Fibroblast of lung (primary cell): ENCODE measurements around the gene CPA4. TPM values are rescaled to one million over a fixed set of nuclear protein-coding genes. Genes with fewer than 3 reads are reported as not detected.

Experiments used
- DNase-seq, 2 donors: peaks; one replicate each; pipeline versions ENCODE4 v3.0.0 to v3.0.0-alpha.2; 2010; ENCODE audit warnings: low read depth in 2 of 2
- H2AFZ ChIP-seq: 2 replicates; pipeline ENCODE4 v1.5.1; 2012; ENCODE audit warnings: low read length, control low read depth, inconsistent platforms
- H3K27ac ChIP-seq: 2 replicates; pipeline ENCODE4 v1.5.1; 2011; ENCODE audit warnings: low read length, control low read depth; ENCODE audit not compliant: insufficient read depth
- H3K27me3 ChIP-seq: 2 replicates; pipeline ENCODE4 v1.5.1; 2011; ENCODE audit warnings: mild to moderate bottlenecking, low read length; ENCODE audit not compliant: control insufficient read depth, insufficient read depth
- H3K36me3 ChIP-seq: 2 replicates; pipeline ENCODE4 v1.5.1; 2011; ENCODE audit warnings: low read length; ENCODE audit not compliant: control insufficient read depth, insufficient read depth
- H3K4me1 ChIP-seq: 2 replicates; pipeline ENCODE4 v1.5.1; 2011; ENCODE audit warnings: low read length; ENCODE audit not compliant: control insufficient read depth, insufficient read depth; ENCODE audit errors: extremely low read depth
- H3K4me2 ChIP-seq: 2 replicates; pipeline ENCODE4 v1.5.1; 2011; ENCODE audit warnings: low read length, control low read depth; ENCODE audit not compliant: insufficient read depth; ENCODE audit errors: extremely low read depth
- H3K4me3 ChIP-seq, 4 experiments: fragments of 200-600 bp in 1 of 4; sonication (generic) in 1 of 4; replicated peaks in 1 of 4; 2 replicates each; pipeline ENCODE4 v1.5.1; 2011 to 2016; ENCODE audit warnings: low read length in 4 of 4, low read depth in 3 of 4, mild to moderate bottlenecking in 3 of 4, control low read depth in 2 of 4, inconsistent platforms in 1 of 4, mixed read lengths in 1 of 4; ENCODE audit not compliant: insufficient read depth in 1 of 4; ENCODE audit errors: control extremely low read depth in 1 of 4
- H3K79me2 ChIP-seq: 2 replicates; pipeline ENCODE4 v1.5.1; 2012; ENCODE audit warnings: mild to moderate bottlenecking, low read length, inconsistent platforms; ENCODE audit not compliant: control insufficient read depth, insufficient read depth
- H3K9ac ChIP-seq: 2 replicates; pipeline ENCODE4 v1.5.1; 2011; ENCODE audit warnings: mild to moderate bottlenecking, low read length, control low read depth; ENCODE audit not compliant: insufficient read depth
- H3K9me3 ChIP-seq: 2 replicates; pipeline ENCODE4 v1.5.1; 2012; ENCODE audit warnings: low read depth, low read length; ENCODE audit not compliant: control insufficient read depth, insufficient read depth
- H4K20me1 ChIP-seq: 2 replicates; pipeline ENCODE4 v1.5.1; 2011; ENCODE audit warnings: low read length; ENCODE audit not compliant: control insufficient read depth, insufficient read depth; ENCODE audit errors: extremely low read depth
- CTCF ChIP-seq, 2 donors: IDR thresholded peaks in 1 of 2; conservative IDR thresholded peaks in 1 of 2; 1 replicate in 1 of 2; 2 replicates in 1 of 2; pipeline ENCODE4 v1.5.1; 2011 to 2012; ENCODE audit warnings: low read length in 2 of 2, control low read depth in 1 of 2, inconsistent platforms in 1 of 2, low read depth in 1 of 2, mild to moderate bottlenecking in 1 of 2
- EZH2 ChIP-seq: IDR thresholded peaks from 2 replicates; pipeline ENCODE4 v1.5.1; 2012; ENCODE audit warnings: low read length, control low read depth, mild to moderate bottlenecking; ENCODE audit errors: missing control alignments
- polyA plus RNA-seq, 2 donors: library from polyadenylated mRNA; depleted of rRNA in 1 of 2; stranded (reverse) in 1 of 2; unstranded in 1 of 2; fragments of >200 nt; gene quantifications; 2 replicates each; pipeline ENCODE4 v1.2.1, GENCODE V29; 2011 to 2012; ENCODE audit warnings: missing spikeins in 1 of 2
- total RNA-seq: library from RNA; depleted of rRNA; stranded (reverse); fragments of >200 nt; gene quantifications from 2 replicates; pipeline ENCODE4 v1.2.1, GENCODE V29; 2014

Gene CPA4
- total and polyA plus RNA-seq, 2 donors (not counting 1 experiment from before 2014, with no cell fraction given) = 6.4 to 48.3 TPM

- no peaks in the 10 kb centered on the region for H3K4me1 ChIP-seq
- H2AFZ ChIP-seq = peak within 1 kb of the TSS; percentile 4
- no peaks in the 10 kb centered on the region for H3K27me3 ChIP-seq
- no peak within 1 kb of the TSS for H3K9ac ChIP-seq
- no peak within 1 kb of the TSS for H3K4me3 ChIP-seq
- H3K79me2 ChIP-seq = no peaks in the 10 kb centered on the region
- no peak within 1 kb of the TSS for H3K27ac ChIP-seq
- H4K20me1 ChIP-seq = no peaks in the 10 kb centered on the region
- no peak for TF ChIP-seq EZH2
- TF ChIP-seq CTCF (conservative IDR thresholded peaks at IDR 0.05 in 1 of 2, IDR thresholded peaks at IDR 0.05 in 1 of 2; ENCODE audit: low read depth in 1 of 2, low read length in 2 of 2) = no peak
- H3K9me3 ChIP-seq = no peaks in the 10 kb centered on the region
- peak within 1 kb of the TSS; percentile 3 for H3K4me2 ChIP-seq
- no peak for DNase-seq
- no peaks in the 10 kb centered on the region for H3K36me3 ChIP-seq
These were observed 51.4 kb downstream of the CPA4 start, which contains the start of gene CPA5 for GRCh38 chr7:130344271-130344866. CPA5 (plus strand) TSS chr7:130344816; CDS start chr7:130346486, 1,670 bp downstream.

- Histone ChIP-seq H3K36me3 (no peaks in the 10 kb centered on the region), H3K4me1 (peaks cover under 1% of the 10 kb centered on the region), H3K4me2 (peak overlapping the region; percentile 3), H3K27me3 (no peaks in the 10 kb centered on the region), H3K9ac (no peak overlapping the region), H3K4me3 (no peak overlapping the region), H3K79me2 (no peaks in the 10 kb centered on the region), H3K9me3 (no peaks in the 10 kb centered on the region), H2AFZ (peak overlapping the region; percentile 4), H3K27ac (no peak overlapping the region), H4K20me1 (no peaks in the 10 kb centered on the region)
- no peak for DNase-seq
- no peak for TF ChIP-seq EZH2
- no peak for TF ChIP-seq CTCF (conservative IDR thresholded peaks at IDR 0.05 in 1 of 2, IDR thresholded peaks at IDR 0.05 in 1 of 2; ENCODE audit: low read depth in 1 of 2, low read length in 2 of 2)
These were observed 52.2 kb downstream of the CPA4 start for GRCh38 chr7:130345136-130345535.

GRCh38 chr7:130345725-130346124 is 52.8 kb downstream of the CPA4 start:
- H3K79me2 ChIP-seq = no peaks in the 10 kb centered on the region
- H3K4me1 ChIP-seq = peaks cover 7% of the 10 kb centered on the region
- no peaks in the 10 kb centered on the region for H3K9me3 ChIP-seq
- no peak overlapping the region for H3K4me3 ChIP-seq
- H4K20me1 ChIP-seq = no peaks in the 10 kb centered on the region
- no peak overlapping the region for H3K27ac ChIP-seq
- no peak for DNase-seq
- no peak overlapping the region for H3K4me2 ChIP-seq
- no peak overlapping the region for H3K9ac ChIP-seq
- H3K36me3 ChIP-seq = no peaks in the 10 kb centered on the region
- no peaks in the 10 kb centered on the region for H3K27me3 ChIP-seq
- TF ChIP-seq CTCF (conservative IDR thresholded peaks at IDR 0.05 in 1 of 2, IDR thresholded peaks at IDR 0.05 in 1 of 2; ENCODE audit: low read depth in 1 of 2, low read length in 2 of 2) = no peak
- H2AFZ ChIP-seq = no peak overlapping the region
